ENCODE results near the gene RNF144A. TPM values are rescaled to one million over a fixed set of nuclear protein-coding genes. Genes with fewer than 3 reads are reported as not detected.

The RNF144A gene
- total and polyA plus RNA-seq, 2 donors (not counting 3 experiments of a cell fraction or from before 2014, with no cell fraction given): 9.7 to 28.8 TPM

GRCh38 chr2:6924101-6924923 is 7.1 kb downstream of the RNF144A start:
- ChIA-PET CTCF (no interaction called here), POLR2A (no interaction called here)
- H2AFZ ChIP-seq (ENCODE audit: low read depth, low read length): no peak overlapping the region
- H3K36me3 ChIP-seq (ENCODE audit: control insufficient read depth in 2 of 2, extremely low read depth in 1 of 2, insufficient read depth in 2 of 2, low read length in 2 of 2): no peaks in the 10 kb centered on the region
- no peaks in the 10 kb centered on the region for H3K79me2 ChIP-seq (ENCODE audit: control insufficient read depth, insufficient read depth, low read length)
- no peak overlapping the region for H3K27ac ChIP-seq (ENCODE audit: insufficient read depth, low read depth, low read length)
- no peaks in the 10 kb centered on the region for H3K9me1 ChIP-seq (replicated peaks; ENCODE audit: control insufficient read depth, extremely low read depth, insufficient read depth, low read length)
- intact Hi-C loops (cut with micrococcal nuclease) (no loop called here), dilution Hi-C loops (cut with MboI; ENCODE audit: extremely low pct_ligation_motif_present, low sequenced_read_pairs) (no loop called here)
- no TSS peak for BruUV-seq (replicated peaks)
- no peak overlapping the region for H3K4me2 ChIP-seq (ENCODE audit: insufficient read depth, low read length)
- no peaks in the 10 kb centered on the region for H4K20me1 ChIP-seq (replicated peaks; ENCODE audit: control insufficient read depth, extremely low read depth, insufficient read depth, low read length)
- no peaks in the 10 kb centered on the region for H3K27me3 ChIP-seq (ENCODE audit: control insufficient read depth in 2 of 2, insufficient read depth in 2 of 2, low read length in 2 of 2)
- no peak for DNase-seq (ENCODE audit: low read depth, low spot score)
- TF ChIP-seq MYC (IDR thresholded peaks at IDR 0.05; ENCODE audit: low read depth, low read length): no peak
- TF ChIP-seq FOS (IDR thresholded peaks at IDR 0.05; ENCODE audit: borderline replicate concordance, insufficient read depth, low read length): no peak
- TF ChIP-seq CTCF (IDR thresholded peaks at IDR 0.05; ENCODE audit: extremely low read depth in 1 of 2, insufficient read depth in 1 of 2, low read depth in 1 of 2, low read length in 2 of 2): no peak
- TF ChIP-seq POLR2AphosphoS5 (IDR thresholded peaks at IDR 0.05; ENCODE audit: insufficient read depth, low read depth, low read length): no peak
- TF ChIP-seq GATA2 (IDR thresholded peaks at IDR 0.05; ENCODE audit: insufficient read depth, insufficient read length, low read depth, low read length): no peak
- TF ChIP-seq JUN (IDR thresholded peaks at IDR 0.05; ENCODE audit: borderline replicate concordance, insufficient read depth, insufficient read length, low read depth): no peak
- TF ChIP-seq MAX (IDR thresholded peaks at IDR 0.05; ENCODE audit: insufficient read depth, insufficient read length): no peak
- TF ChIP-seq EZH2 (IDR thresholded peaks at IDR 0.05; ENCODE audit: borderline replicate concordance, low read depth, low read length, severe bottlenecking): no peak
- no peak for TF ChIP-seq POLR2A (IDR thresholded peaks at IDR 0.05; ENCODE audit: low read depth, low read length)
- H3K4me3 ChIP-seq (replicated peaks in 1 of 3; ENCODE audit: insufficient read depth in 1 of 3, low read depth in 1 of 3, low read length in 3 of 3): no peak overlapping the region
- H3K4me1 ChIP-seq (ENCODE audit: control insufficient read depth, extremely low read depth, insufficient read depth, low read length): no peaks in the 10 kb centered on the region
- no peak for FAIRE-seq
- H3K9me3 ChIP-seq (replicated peaks; ENCODE audit: control insufficient read depth, insufficient read depth, low read length): no peaks in the 10 kb centered on the region
- no peak overlapping the region for H3K9ac ChIP-seq (replicated peaks; ENCODE audit: extremely low read depth, insufficient read depth, low read length)

Measured in endothelial cell of umbilical vein (primary cell).